HCT116 (cell line): ENCODE data around the gene POP4. TPM values are rescaled to one million over a fixed set of nuclear protein-coding genes. Genes with fewer than 3 reads are reported as not detected.

Experiments
- ATAC-seq: fragments of 200-7000 bp; cut with Tn5 transposase; 2 replicates; pipeline ENCODE4 v1.9.1; 2020; ENCODE audit warnings: mild to moderate bottlenecking, moderate library complexity
- BruUV-seq: library from RNA; stranded (reverse); fragments of 400-500 nt; replicated peaks from 2 replicates; lab custom pipeline; 2021; lab: Mats Ljungman, UMichigan
- CTCF ChIA-PET: fragments of 300-600 bp; sonication (Branson Sonifier 250); formaldehyde crosslinking; loops from one replicate; lab custom pipeline; 2021; ENCODE audit warnings: antibody characterized with exemption; lab: Charles Lee
- POLR2A ChIA-PET: fragments of 300-600, 350-600 bp; sonication (Branson Sonifier 250); formaldehyde crosslinking; loops from one replicate; lab custom pipeline; 2021; ENCODE audit warnings: antibody characterized with exemption; lab: Charles Lee
- RAD21 ChIA-PET, 2 experiments: fragments of 300-600 bp; sonication (Branson Sonifier 250); formaldehyde crosslinking; loops; one replicate each; lab custom pipeline; 2023; ENCODE audit warnings: low total read pairs in 2 of 2; ENCODE audit not compliant: uncharacterized antibody in 2 of 2, unreplicated experiment in 2 of 2, low non-redundant PET in 1 of 2; lab: Charles Lee
- DNase-seq: peaks from one replicate; pipeline ENCODE4 v3.0.0-alpha.2; 2010; ENCODE audit warnings: low read depth, low spot score
- H2AFZ ChIP-seq: fragments of 200-600 bp; shearing (Covaris generic), sonication (generic); 2 replicates; pipeline ENCODE4 v1.6.1; 2017; ENCODE audit warnings: low read depth, mixed run types, mixed read lengths, antibody characterized with exemption, low read length; ENCODE audit not compliant: poor library complexity, severe bottlenecking
- H3K27ac ChIP-seq: 2 replicates; pipeline ENCODE4 v1.5.1; 2012; ENCODE audit warnings: low read depth, low read length
- H3K27me3 ChIP-seq: fragments of 200-600 bp; sonication (generic); 2 replicates; pipeline ENCODE4 v1.6.1; 2016; ENCODE audit warnings: mixed run types, low read length, mixed read lengths; ENCODE audit not compliant: insufficient read depth
- H3K36me3 ChIP-seq, 2 experiments: fragments of 200-500 bp in 1 of 2; fragments of 200-600 bp in 1 of 2; sonication (Bioruptor generic) in 1 of 2; sonication (generic) in 1 of 2; 2 replicates each; pipeline versions ENCODE4 v1.5.1 to v1.6.1; 2014 to 2016; ENCODE audit warnings: low read length in 2 of 2, inconsistent platforms in 1 of 2, mixed read lengths in 1 of 2, mixed run types in 1 of 2; ENCODE audit not compliant: insufficient read depth in 2 of 2, control insufficient read depth in 1 of 2
- H3K4me1 ChIP-seq, 2 experiments: fragments of 200-600 bp in 1 of 2; sonication (generic) in 1 of 2; 2 replicates each; pipeline versions ENCODE4 v1.5.1 to v1.6.1; 2012 to 2017; ENCODE audit warnings: low read length in 2 of 2, inconsistent platforms in 1 of 2, mild to moderate bottlenecking in 1 of 2, mixed read lengths in 1 of 2, mixed run types in 1 of 2, moderate library complexity in 1 of 2; ENCODE audit not compliant: insufficient read depth in 2 of 2, control insufficient read depth in 1 of 2
- H3K4me2 ChIP-seq: fragments of 200-600 bp; sonication (generic); 2 replicates; pipeline ENCODE4 v1.6.1; 2017; ENCODE audit warnings: mixed run types, low read length, mixed read lengths
- H3K4me3 ChIP-seq, 2 experiments: fragments of 200-600 bp in 1 of 2; sonication (generic) in 1 of 2; replicated peaks in 1 of 2; 2 replicates each; pipeline ENCODE4 v1.5.1; 2011 to 2016; ENCODE audit warnings: low read length in 2 of 2, control low read depth in 1 of 2, low read depth in 1 of 2, mild to moderate bottlenecking in 1 of 2, mixed read lengths in 1 of 2, mixed run types in 1 of 2
- H3K79me2 ChIP-seq: fragments of 200-600 bp; sonication (generic); 2 replicates; pipeline ENCODE4 v1.6.1; 2017; ENCODE audit warnings: mild to moderate bottlenecking, mixed run types, low read length, moderate library complexity, mixed read lengths; ENCODE audit not compliant: insufficient read depth
- H3K9ac ChIP-seq: fragments of 200-600 bp; sonication (generic); 2 replicates; pipeline ENCODE4 v1.6.1; 2016; ENCODE audit warnings: low read length, mixed read lengths
- H3K9me2 ChIP-seq: fragments of 200-600 bp; sonication (generic), shearing (Covaris generic); 2 replicates; pipeline ENCODE4 v1.6.1; 2017; ENCODE audit warnings: mixed run types, mild to moderate bottlenecking, moderate library complexity; ENCODE audit not compliant: insufficient read depth
- H3K9me3 ChIP-seq, 2 experiments: fragments of 200-500 bp in 1 of 2; fragments of 200-600 bp in 1 of 2; sonication (Bioruptor generic) in 1 of 2; sonication (generic) in 1 of 2; 2 replicates each; pipeline ENCODE4 v1.6.1; 2014 to 2017; ENCODE audit warnings: low read length in 2 of 2, mixed read lengths in 2 of 2, inconsistent platforms in 1 of 2, low read depth in 1 of 2, mild to moderate bottlenecking in 1 of 2, mixed run types in 1 of 2, moderate library complexity in 1 of 2; ENCODE audit not compliant: control insufficient read depth in 1 of 2, insufficient read depth in 1 of 2
- H4K20me1 ChIP-seq: fragments of 200-600 bp; sonication (generic), shearing (Covaris generic); 2 replicates; pipeline ENCODE4 v1.6.1; 2017; ENCODE audit warnings: mixed run types, mild to moderate bottlenecking, moderate library complexity; ENCODE audit not compliant: insufficient read depth
- ATF3 ChIP-seq: IDR thresholded peaks from 2 replicates; pipeline ENCODE4 v1.6.1; 2012
- CEBPB ChIP-seq: IDR thresholded peaks from 2 replicates; pipeline ENCODE4 v1.6.1; 2012; ENCODE audit warnings: low read depth
- EGR1 ChIP-seq: IDR thresholded peaks from 2 replicates; pipeline ENCODE4 v1.6.1; 2012; ENCODE audit warnings: low read depth
- ELF1 ChIP-seq: IDR thresholded peaks from 2 replicates; pipeline ENCODE4 v1.6.1; 2012; ENCODE audit warnings: low read depth, borderline replicate concordance
- EZH2 ChIP-seq: fragments of 200-600 bp; sonication (generic); IDR thresholded peaks from 2 replicates; pipeline ENCODE4 v1.6.1; 2017; ENCODE audit warnings: antibody characterized with exemption, mixed run types
- EZH2phosphoT487 ChIP-seq: fragments of 200-600 bp; IDR thresholded peaks from 2 replicates; pipeline ENCODE4 v1.6.1; 2018; ENCODE audit warnings: antibody characterized with exemption, borderline replicate concordance
- FOSL1 ChIP-seq: IDR thresholded peaks from 2 replicates; pipeline ENCODE4 v1.6.1; 2012; ENCODE audit warnings: low read depth
- JUND ChIP-seq: IDR thresholded peaks from 2 replicates; pipeline ENCODE4 v1.6.1; 2012
- MAX ChIP-seq: IDR thresholded peaks from 2 replicates; pipeline ENCODE4 v1.6.1; 2012
- POLR2A ChIP-seq: IDR thresholded peaks from 2 replicates; pipeline ENCODE4 v1.7.0; 2011; ENCODE audit warnings: borderline replicate concordance; ENCODE audit not compliant: insufficient read depth, insufficient read length; ENCODE audit errors: extremely low read depth
- POLR2AphosphoS5 ChIP-seq: IDR thresholded peaks from 2 replicates; pipeline ENCODE4 v1.6.1; 2011; ENCODE audit warnings: mild to moderate bottlenecking, low read depth, low read length, moderate library complexity
- RAD21 ChIP-seq: IDR thresholded peaks from 2 replicates; pipeline ENCODE4 v1.6.1; 2012; ENCODE audit warnings: low read depth, mild to moderate bottlenecking
- REST ChIP-seq: IDR thresholded peaks from 2 replicates; pipeline ENCODE4 v1.6.1; 2012; ENCODE audit warnings: low read depth
- SIN3A ChIP-seq: IDR thresholded peaks from 2 replicates; pipeline ENCODE4 v1.6.1; 2012; ENCODE audit warnings: low read depth
- SP1 ChIP-seq: IDR thresholded peaks from 2 replicates; pipeline ENCODE4 v1.6.1; 2012; ENCODE audit warnings: low read depth
- TCF7L2 ChIP-seq: IDR thresholded peaks from 2 replicates; pipeline ENCODE4 v1.7.0; 2011; ENCODE audit warnings: borderline replicate concordance, inconsistent platforms; ENCODE audit not compliant: insufficient read depth, insufficient read length; ENCODE audit errors: extremely low read depth
- YY1 ChIP-seq: IDR thresholded peaks from 2 replicates; pipeline ENCODE4 v1.6.1; 2011; ENCODE audit warnings: low read length, low read depth, moderate library complexity, mild to moderate bottlenecking; ENCODE audit not compliant: insufficient replicate concordance; ENCODE audit errors: extremely low read depth
- ZBTB33 ChIP-seq: IDR thresholded peaks from 2 replicates; pipeline ENCODE4 v1.6.1; 2011; ENCODE audit warnings: mild to moderate bottlenecking, low read length, moderate library complexity; ENCODE audit not compliant: insufficient replicate concordance; ENCODE audit errors: extremely low read depth
- ZFX ChIP-seq: fragments of 450-650 bp; IDR thresholded peaks from 2 replicates; pipeline ENCODE4 v1.6.1; 2017
- ZNF274 ChIP-seq: fragments of 200-500 bp; sonication (Bioruptor generic); IDR thresholded peaks from 2 replicates; pipeline ENCODE4 v1.6.1; 2014; ENCODE audit warnings: mild to moderate bottlenecking, low read depth, low read length, inconsistent platforms
- intact Hi-C: fragments of 100-400 bp; cut with micrococcal nuclease; formaldehyde crosslinking; loops from 2 replicates; pipeline ENCODE4 v1.10.0; 2022
- total RNA-seq: library from RNA; stranded (reverse); gene quantifications from one replicate; pipeline ENCODE4 v1.2.1, GENCODE V29; 2021; ENCODE audit not compliant: unreplicated experiment

Gene POP4
- total RNA-seq, 1 experiment from 2014 or later = 61.2 TPM

GRCh38 chr19:29563486-29564101, 42.5 kb upstream of the POP4 start:
- H3K9ac ChIP-seq = no peak overlapping the region
- ChIA-PET RAD21 (no interaction called here), POLR2A (no interaction called here)
- no peaks in the 10 kb centered on the region for H3K4me1 ChIP-seq
- intact Hi-C loops = no loop called here
- H3K79me2 ChIP-seq = no peaks in the 10 kb centered on the region
- H3K27me3 ChIP-seq = peaks cover 33% of the 10 kb centered on the region
- ATAC-seq (no peak; the same call in 1 of the 2 replicates), DNase-seq (no peak)
- H3K4me2 ChIP-seq = no peak overlapping the region
- no peaks in the 10 kb centered on the region for H4K20me1 ChIP-seq
- BruUV-seq = no TSS peak
- H3K9me3 ChIP-seq = no peaks in the 10 kb centered on the region
- TF ChIP-seq EZH2phosphoT487 (no peak), EZH2 (no peak), TCF7L2 (no peak), ATF3 (no peak), ZBTB33 (no peak), SIN3A (no peak), CEBPB (no peak), RAD21 (no peak), JUND (no peak), POLR2AphosphoS5 (no peak), YY1 (no peak), REST (no peak), EGR1 (no peak), POLR2A (no peak), SP1 (no peak), ZNF274 (no peak), ZFX (no peak), ELF1 (no peak), FOSL1 (no peak), MAX (no peak)
- TF ChIP-seq, all 23 proteins: peak for 0
- Histone ChIP-seq H3K27ac (no peak overlapping the region), H3K9me2 (no peaks in the 10 kb centered on the region), H3K4me3 (no peak overlapping the region), H2AFZ (no peak overlapping the region), H3K36me3 (no peaks in the 10 kb centered on the region)
- CTCF ChIA-PET = no interaction called here
